Measurements from ENCODE around the gene TMEM132D.

- TF ChIP-seq CTCF (IDR thresholded peaks at IDR 0.05), result no peak
- TF ChIP-seq POLR2AphosphoS5 (IDR thresholded peaks at IDR 0.05; ENCODE audit: low read depth, low read length), result no peak
- TF ChIP-seq REST (IDR thresholded peaks at IDR 0.05; ENCODE audit: insufficient read depth in 1 of 2, low read depth in 2 of 2, low read length in 1 of 2), result no peak
- TF ChIP-seq TCF7L2 (IDR thresholded peaks at IDR 0.05; ENCODE audit: low read depth, low read length), result no peak
- no peak for TF ChIP-seq SIN3A (IDR thresholded peaks at IDR 0.05; ENCODE audit: borderline replicate concordance, insufficient read depth, low read depth, low read length)
These were observed 311.4 kb downstream of the TMEM132D start for GRCh38 chr12:129592449-129592848.
